ENCODE data around the gene TRIOBP. TPM values are rescaled to one million over a fixed set of nuclear protein-coding genes. Genes with fewer than 3 reads are reported as not detected.

TRIOBP gene
- total RNA-seq, 2 donors from 2014 or later = 29.9 to 35.1 TPM

DNA sequence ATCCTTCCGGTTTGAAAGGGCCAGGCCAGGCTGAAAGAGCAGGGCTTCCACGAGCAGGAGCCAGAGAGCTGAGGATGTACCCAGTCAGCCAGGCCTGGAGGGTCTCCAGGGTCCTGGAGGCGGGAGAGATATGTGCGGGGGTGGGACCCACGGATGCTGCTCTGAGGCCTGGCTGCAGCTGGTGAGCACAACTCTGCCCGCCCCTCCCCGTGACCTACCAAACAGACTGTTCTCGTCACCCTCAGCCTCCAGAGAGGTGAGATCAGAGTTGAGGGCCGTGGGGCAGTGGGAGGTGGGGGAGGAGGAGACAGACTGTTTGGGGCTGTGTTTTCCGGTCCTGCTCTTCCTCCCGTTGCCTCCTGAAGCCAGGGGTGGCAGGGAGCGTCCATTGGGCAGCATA is 42.2 kb downstream of the TRIOBP start:
- Mint-ChIP-seq H3K27me3 (no peaks in the 10 kb centered on the region), H3K4me3 (no peak overlapping the region), H3K36me3 (no peaks in the 10 kb centered on the region), H3K27ac (no peak overlapping the region), H3K9me3 (no peaks in the 10 kb centered on the region), H3K4me1 (ENCODE audit: low read depth in 2 of 2) (no peaks in the 10 kb centered on the region)
- DNase-seq (ENCODE audit: low spot score) (no peak), ATAC-seq (no peak)

DNA sequence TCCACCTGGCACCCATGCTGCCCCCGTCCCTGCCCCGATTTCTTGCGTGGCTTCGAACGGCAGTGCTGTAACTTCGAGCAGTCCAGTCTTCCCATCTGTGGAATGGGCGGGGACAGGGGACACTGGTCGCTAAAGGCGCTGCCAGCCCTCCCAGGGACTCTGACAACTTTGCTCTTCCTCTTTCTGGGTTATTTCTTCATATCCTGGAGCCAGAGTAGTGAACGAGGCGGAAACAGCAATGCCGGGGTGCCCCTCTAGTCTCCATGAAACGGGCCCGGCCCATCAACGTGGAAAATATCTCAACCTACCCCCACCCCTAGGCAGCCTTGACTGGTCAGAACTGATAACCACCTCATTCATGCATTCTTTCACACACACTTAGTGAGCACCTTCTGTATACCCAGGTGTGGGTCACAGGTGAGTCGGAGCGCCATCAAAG is 42.8 kb downstream of the TRIOBP start:
- Mint-ChIP-seq H3K4me3 (no peak overlapping the region), H3K27me3 (no peaks in the 10 kb centered on the region), H3K9me3 (no peaks in the 10 kb centered on the region), H3K27ac (peak overlapping the region in 1 of 2 donors; percentile 40), H3K36me3 (no peaks in the 10 kb centered on the region), H3K4me1 (ENCODE audit: low read depth in 2 of 2) (peaks cover 0 to 3% of the 10 kb centered on the region in 2 donors)
- DNase-seq (ENCODE audit: low spot score) = no peak
- ATAC-seq = no peak

DNA sequence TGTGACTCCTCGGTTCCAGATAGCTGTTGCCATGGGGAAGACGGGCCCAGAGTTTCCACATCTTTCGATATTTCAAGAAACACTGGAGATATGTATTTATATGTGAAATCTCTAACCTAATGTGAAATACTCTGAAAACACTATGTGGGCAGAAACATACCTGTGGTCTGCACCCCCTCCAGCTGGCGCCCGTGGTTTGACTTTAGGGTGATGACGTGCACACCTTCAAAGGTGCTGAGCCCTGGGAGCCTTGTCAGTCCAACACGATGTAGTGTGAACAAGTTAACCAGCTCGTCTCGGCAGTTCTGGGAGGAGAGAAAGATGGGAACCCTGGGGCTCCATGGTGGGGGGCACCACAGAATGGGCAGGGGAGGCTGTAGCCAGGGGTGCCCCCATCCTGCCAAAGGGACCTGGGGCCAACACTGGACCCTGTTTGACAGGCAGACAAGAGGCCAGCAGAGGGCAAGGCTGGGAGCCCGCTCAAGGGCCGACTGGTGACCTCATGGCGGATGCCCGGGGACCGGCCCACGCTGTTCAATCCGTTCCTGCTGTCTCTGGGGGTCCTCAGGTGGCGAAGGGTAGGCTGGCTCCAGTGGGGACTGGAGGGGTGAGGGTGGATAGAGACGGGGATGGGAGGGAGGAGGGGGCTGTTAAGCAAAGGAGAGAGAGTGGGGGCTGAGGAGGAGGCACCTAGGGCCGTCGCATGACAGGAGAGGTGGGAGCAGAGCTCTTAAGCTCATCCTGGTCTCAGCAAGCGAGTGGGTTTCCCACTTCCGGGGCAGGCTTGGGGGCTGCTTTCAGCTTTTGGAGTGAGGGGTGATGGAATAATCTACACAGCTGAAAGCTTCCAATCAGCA is 43.8 kb downstream of the TRIOBP start:
- H3K27me3 Mint-ChIP-seq = no peaks in the 10 kb centered on the region
- H3K9me3 Mint-ChIP-seq = no peaks in the 10 kb centered on the region
- H3K27ac Mint-ChIP-seq = no peak overlapping the region
- no peak for DNase-seq (ENCODE audit: low spot score)
- no peaks in the 10 kb centered on the region for H3K36me3 Mint-ChIP-seq
- H3K4me1 Mint-ChIP-seq (ENCODE audit: low read depth in 2 of 2) = peaks cover 6 to 10% of the 10 kb centered on the region in 2 donors
- no peak overlapping the region for H3K4me3 Mint-ChIP-seq
- ATAC-seq = no peak

DNA sequence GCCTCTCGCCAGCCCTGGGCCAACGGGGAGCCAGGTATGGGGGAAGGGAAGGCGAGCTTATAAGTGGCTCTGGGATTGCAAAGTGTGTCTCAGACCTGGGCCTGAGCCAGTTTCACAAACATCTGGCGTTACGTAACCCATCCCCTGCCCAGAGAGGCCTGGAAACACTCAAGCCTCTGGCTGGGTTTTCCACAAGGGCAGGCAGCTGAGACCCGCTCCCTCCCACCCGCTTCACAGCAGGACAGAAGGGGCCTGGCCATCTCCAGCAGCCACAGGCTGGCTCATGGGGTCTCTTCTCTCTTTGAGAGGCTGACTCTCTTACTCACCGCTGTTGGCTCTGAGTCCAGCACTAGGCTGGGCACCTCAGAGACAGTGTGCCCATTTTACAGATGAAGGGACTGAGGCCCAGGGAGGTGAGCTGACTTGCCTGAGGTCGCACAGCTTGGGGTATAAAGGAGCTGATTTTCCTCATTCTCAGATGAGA is 44.5 kb downstream of the TRIOBP start:
- Mint-ChIP-seq H3K9me3 (no peaks in the 10 kb centered on the region), H3K36me3 (no peaks in the 10 kb centered on the region), H3K4me1 (ENCODE audit: low read depth in 2 of 2) (peaks cover 6 to 10% of the 10 kb centered on the region in 2 donors), H3K4me3 (no peak overlapping the region), H3K27me3 (no peaks in the 10 kb centered on the region), H3K27ac (no peak overlapping the region)
- ATAC-seq (no peak), DNase-seq (ENCODE audit: low spot score) (no peak)

DNA sequence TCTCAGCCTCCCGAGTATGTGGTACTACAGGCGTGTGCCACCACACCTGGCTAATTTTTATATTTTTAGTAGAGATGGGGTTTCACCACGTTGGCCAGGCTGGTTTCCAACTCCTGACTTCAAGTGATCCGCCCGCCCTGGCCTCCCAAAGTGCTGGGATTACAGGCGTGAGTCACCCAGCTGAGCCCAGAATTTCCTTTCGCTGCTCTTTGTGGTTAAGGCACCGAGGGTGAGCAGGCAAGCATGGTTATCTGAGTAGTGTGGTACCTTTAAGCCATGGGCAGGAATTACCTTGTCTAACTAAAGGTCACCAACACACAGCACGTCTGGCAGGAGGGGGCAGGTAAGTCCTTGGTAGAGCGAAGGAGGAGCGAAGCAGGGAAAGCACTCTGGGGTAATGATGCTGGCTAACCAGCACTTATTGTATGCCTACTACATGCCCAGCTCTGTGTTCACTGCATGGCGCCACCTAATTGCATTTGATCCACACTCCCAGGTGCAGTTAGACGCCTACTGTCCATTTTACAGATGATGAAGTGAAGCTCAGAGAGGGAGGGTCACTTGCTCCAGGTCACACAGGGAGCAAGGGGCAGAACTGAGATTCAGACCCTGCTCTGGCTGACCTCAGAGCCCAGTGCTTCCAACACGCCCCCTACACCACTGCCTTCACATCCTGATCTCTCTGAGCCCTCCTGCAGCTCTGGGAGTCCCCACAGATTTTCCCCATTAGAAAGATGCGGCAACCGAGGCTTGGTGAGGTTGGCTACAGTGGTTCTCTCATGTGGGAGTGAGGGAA is 45.7 kb downstream of the TRIOBP start:
- DNase-seq (ENCODE audit: low spot score) (no peak), ATAC-seq (no peak)
- no peaks in the 10 kb centered on the region for H3K36me3 Mint-ChIP-seq
- no peak overlapping the region for H3K4me3 Mint-ChIP-seq
- H3K27me3 Mint-ChIP-seq = no peaks in the 10 kb centered on the region
- no peaks in the 10 kb centered on the region for H3K9me3 Mint-ChIP-seq
- H3K27ac Mint-ChIP-seq = no peak overlapping the region
- peaks cover 8 to 11% of the 10 kb centered on the region in 2 donors for H3K4me1 Mint-ChIP-seq (ENCODE audit: low read depth in 2 of 2)

DNA sequence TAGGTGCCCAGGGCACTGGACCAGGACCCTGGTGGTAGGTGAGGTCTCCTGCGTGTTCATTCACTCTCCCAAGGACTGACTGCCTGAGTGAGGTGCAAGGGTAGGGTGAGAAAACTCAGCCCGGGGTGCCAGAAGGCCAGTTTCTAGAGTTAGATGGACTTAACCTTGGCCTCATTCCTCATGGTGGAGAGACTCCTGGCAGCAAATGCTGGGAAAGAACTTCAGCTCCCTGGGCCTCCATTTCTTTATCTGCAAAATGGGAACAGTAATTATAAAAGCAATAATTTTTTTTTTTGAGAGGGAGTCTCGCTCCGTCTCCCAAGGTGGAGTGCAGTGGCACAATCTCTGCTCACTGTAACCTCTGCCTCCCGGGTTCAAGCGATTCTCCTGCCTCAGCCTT is 47.7 kb downstream of the TRIOBP start:
- H3K27me3 Mint-ChIP-seq = no peaks in the 10 kb centered on the region
- peak overlapping the region; percentile 46 for H3K4me3 Mint-ChIP-seq
- DNase-seq (ENCODE audit: low spot score) (no peak), ATAC-seq (no peak)
- peaks cover 12 to 19% of the 10 kb centered on the region in 2 donors for H3K4me1 Mint-ChIP-seq (ENCODE audit: low read depth in 2 of 2)
- no peaks in the 10 kb centered on the region for H3K36me3 Mint-ChIP-seq
- no peaks in the 10 kb centered on the region for H3K9me3 Mint-ChIP-seq
- H3K27ac Mint-ChIP-seq = peak overlapping the region in 1 of 2 donors; percentile 78

DNA sequence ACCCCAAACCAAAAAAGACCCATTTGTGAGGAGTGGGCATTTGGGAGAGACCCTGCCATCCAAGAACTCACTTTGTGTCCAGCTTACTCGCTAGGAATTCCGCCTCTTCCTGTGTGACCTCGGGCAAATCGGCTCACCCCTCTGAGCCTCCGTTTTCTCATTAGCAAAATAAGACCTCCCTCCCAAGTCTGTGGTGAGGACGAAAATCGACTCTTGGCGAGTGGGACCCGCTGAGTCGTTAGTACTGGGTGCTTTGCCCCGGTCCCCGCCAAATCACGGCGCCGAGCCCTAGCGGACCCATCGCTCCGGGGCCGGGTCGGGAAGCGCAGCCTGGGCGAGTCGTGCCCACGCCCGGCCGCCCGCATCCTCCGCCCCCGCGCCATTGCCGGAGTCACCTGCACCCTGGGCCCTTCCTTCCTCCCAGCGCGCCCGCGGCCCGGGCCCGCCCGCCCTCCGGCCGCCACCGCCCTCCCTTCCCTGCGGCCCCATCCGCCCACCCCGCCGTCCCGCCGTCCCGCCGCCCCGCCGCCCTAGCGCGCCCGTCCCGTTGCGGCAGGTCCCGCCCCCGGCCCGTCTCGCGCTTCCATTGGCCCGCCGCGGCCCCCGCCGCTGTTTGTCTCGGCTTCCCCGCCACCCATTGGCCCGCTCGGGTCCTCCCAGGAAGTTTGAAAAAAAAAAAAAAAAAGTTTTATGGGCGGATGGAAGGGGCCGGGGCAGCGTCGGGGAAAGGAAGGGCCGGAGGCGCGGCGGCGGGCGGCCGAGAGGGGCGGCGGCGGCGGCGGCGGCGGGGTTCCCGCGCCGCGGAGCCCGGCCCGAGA is 48.9 kb downstream of the TRIOBP start:
- Mint-ChIP-seq H3K27me3 (no peaks in the 10 kb centered on the region), H3K9me3 (no peaks in the 10 kb centered on the region), H3K27ac (peak overlapping the region; percentile 69 to 78), H3K36me3 (no peaks in the 10 kb centered on the region), H3K4me3 (peak overlapping the region; percentile 91), H3K4me1 (ENCODE audit: low read depth in 2 of 2) (peaks cover 12 to 26% of the 10 kb centered on the region in 2 donors)
- DNase-seq (ENCODE audit: low spot score) = peak; percentile 92
- peak; percentile 94 to 97 for ATAC-seq

DNA sequence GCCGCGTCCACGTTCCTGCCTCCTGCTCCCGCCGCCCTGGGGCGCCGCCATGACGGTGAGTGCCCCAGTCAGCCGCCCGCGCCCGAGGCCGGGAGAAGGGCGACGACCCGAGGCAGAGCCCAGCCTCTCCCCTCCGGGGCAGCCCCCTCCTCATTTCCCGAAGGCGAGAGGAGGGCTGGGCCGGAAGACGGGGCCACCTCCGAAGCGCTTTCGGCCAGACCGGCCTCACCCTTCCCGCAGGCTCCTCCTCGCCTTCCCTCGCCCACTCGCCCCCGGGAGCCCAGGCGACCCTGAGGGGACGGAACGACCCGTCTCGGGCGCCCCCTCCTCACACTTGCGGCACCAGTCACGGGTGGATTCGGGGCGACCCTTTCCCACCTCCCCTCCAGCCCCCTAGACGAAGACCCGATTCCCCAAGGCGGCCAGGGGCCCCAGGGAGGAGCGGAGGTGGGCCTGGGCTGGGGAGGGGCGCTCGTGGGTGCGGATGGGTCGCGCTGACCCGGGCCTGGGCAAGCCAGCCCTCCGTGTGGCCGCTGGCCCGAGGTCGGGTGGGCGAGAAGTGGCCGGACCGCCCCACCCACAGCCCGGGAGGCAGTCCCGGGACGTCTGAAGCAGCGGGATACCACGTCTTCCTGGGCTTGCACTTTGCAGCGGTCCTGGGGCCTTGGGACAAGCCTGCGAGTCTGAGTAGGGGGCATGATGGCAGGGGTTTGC is 49.7 kb downstream of the TRIOBP start:
- DNase-seq (ENCODE audit: low spot score) (no peak), ATAC-seq (peak in 1 of 2 donors; percentile 1)
- peaks cover 12 to 27% of the 10 kb centered on the region in 2 donors for H3K4me1 Mint-ChIP-seq (ENCODE audit: low read depth in 2 of 2)
- peak overlapping the region; percentile 91 for H3K4me3 Mint-ChIP-seq
- H3K27ac Mint-ChIP-seq = peak overlapping the region; percentile 69 to 78
- H3K36me3 Mint-ChIP-seq = no peaks in the 10 kb centered on the region
- no peaks in the 10 kb centered on the region for H3K9me3 Mint-ChIP-seq
- H3K27me3 Mint-ChIP-seq = no peaks in the 10 kb centered on the region

DNA sequence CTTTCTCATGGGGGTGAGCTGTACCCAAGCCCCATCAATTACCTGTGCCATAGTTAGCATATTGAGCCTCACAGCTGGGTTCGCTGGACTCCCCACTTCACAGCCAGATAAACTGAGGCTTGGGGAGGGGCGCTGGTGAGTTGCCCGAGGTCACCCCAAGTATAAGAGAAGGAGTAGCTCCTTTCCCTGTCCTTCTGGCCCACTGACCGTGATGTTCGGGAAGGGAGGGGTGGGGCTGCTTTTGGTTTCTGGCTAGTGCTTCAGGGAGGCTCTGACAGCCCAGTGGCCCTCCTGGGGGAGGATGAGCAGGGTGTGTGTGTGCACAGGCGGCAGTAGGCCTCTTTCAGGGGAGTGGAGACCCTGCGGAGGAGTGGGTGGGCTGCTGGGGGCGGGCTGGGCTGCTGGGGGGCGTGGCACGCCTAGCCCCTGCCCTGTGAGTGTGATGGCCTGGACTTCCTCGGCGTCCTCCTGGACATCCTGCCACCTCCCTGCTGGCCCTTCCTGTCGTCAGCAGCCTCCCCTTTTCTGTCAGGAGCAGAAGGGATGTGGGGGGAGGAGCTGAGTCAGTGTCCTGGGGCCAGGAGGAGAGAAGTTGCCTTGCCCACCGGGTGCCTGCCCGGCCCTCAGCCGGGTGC is 50.3 kb downstream of the TRIOBP start:
- H3K9me3 Mint-ChIP-seq = no peaks in the 10 kb centered on the region
- peak overlapping the region; percentile 35 to 62 for H3K27ac Mint-ChIP-seq
- H3K4me1 Mint-ChIP-seq (ENCODE audit: low read depth in 2 of 2) = peaks cover 12 to 27% of the 10 kb centered on the region in 2 donors
- ATAC-seq = no peak
- H3K36me3 Mint-ChIP-seq = no peaks in the 10 kb centered on the region
- peak overlapping the region; percentile 91 for H3K4me3 Mint-ChIP-seq
- H3K27me3 Mint-ChIP-seq = no peaks in the 10 kb centered on the region
- no peak for DNase-seq (ENCODE audit: low spot score)

DNA sequence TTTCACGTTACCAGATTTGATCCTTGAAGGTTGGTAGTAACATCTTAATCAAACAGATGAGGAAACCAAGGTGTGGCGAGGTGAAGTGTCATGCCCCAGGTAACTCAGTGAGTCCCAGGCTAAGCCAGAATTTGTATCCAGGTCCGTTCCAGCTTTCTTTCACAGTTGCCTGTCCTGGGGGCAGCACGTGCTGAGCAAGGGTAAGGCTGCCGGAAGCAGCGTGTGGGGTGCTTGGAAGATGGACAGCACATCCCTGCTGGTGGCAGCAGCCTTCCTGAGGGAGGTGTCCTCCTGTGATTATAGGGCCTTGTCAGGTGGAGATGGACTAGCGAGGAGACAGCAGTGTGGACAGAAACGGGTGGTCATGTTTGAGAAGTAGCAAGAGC is 50.9 kb downstream of the TRIOBP start:
- peak overlapping the region in 1 of 2 donors; percentile 62 for H3K27ac Mint-ChIP-seq
- peak overlapping the region; percentile 91 for H3K4me3 Mint-ChIP-seq
- no peaks in the 10 kb centered on the region for H3K27me3 Mint-ChIP-seq
- H3K36me3 Mint-ChIP-seq = no peaks in the 10 kb centered on the region
- peaks cover 12 to 27% of the 10 kb centered on the region in 2 donors for H3K4me1 Mint-ChIP-seq (ENCODE audit: low read depth in 2 of 2)
- H3K9me3 Mint-ChIP-seq = no peaks in the 10 kb centered on the region
- DNase-seq (ENCODE audit: low spot score) (no peak), ATAC-seq (no peak)

DNA sequence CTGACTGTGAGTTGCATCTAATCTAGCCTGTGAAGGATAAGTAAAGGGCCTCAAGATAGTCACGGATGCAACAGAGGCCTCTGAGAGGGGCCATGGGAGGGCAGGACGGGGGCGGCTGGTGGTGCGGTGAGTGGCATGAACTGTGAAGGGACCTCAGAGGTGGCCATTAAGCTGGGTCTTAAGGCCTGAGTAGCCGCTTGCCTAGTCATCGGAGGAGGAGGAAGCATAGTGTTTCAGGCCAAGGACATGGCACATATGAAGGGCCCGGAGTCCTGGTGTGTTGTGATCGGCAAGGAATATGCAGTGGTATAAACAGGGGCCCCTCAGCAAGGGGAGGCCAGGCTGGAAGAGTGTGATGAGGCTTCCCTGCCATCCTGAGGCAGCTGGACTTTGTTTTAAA is 51.8 kb downstream of the TRIOBP start:
- DNase-seq (ENCODE audit: low spot score) (no peak), ATAC-seq (no peak)
- no peak overlapping the region for H3K4me3 Mint-ChIP-seq
- H3K36me3 Mint-ChIP-seq = no peaks in the 10 kb centered on the region
- H3K27me3 Mint-ChIP-seq = no peaks in the 10 kb centered on the region
- no peaks in the 10 kb centered on the region for H3K9me3 Mint-ChIP-seq
- peaks cover 16 to 27% of the 10 kb centered on the region in 2 donors for H3K4me1 Mint-ChIP-seq (ENCODE audit: low read depth in 2 of 2)
- no peak overlapping the region for H3K27ac Mint-ChIP-seq

DNA sequence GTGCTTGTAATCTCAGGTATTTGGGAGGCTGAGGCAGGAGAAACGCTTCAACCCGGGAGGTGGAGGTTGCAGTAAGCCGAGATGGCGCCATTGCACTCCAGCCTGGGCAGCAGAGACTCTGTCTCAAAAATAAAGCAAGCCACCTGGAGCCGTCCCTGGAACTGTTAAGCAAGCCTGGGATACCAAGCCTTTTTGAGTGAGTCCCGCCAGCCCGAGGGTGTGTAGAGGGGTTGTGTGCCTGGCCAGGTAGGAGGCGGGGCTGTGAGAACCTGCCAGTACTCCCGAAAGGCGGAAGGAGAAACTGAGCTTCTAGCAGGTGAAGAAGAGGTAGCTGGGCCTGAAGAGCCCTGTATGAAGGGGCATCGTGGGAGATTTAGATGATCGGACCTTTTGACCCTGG is 52.4 kb downstream of the TRIOBP start:
- Mint-ChIP-seq H3K4me3 (no peak overlapping the region), H3K27me3 (no peaks in the 10 kb centered on the region), H3K36me3 (no peaks in the 10 kb centered on the region), H3K4me1 (ENCODE audit: low read depth in 2 of 2) (peaks cover 16 to 26% of the 10 kb centered on the region in 2 donors), H3K27ac (no peak overlapping the region), H3K9me3 (no peaks in the 10 kb centered on the region)
- no peak for DNase-seq (ENCODE audit: low spot score)
- no peak for ATAC-seq
